ENCODE measurements around the gene AKR1B1.

- no peak for TF ChIP-seq CTCF (IDR thresholded peaks at IDR 0.05 in 4 of 5, conservative IDR thresholded peaks at IDR 0.05 in 1 of 5)
- no peak for TF ChIP-seq POLR2A (IDR thresholded peaks at IDR 0.05)
Measured at GRCh38 chr7:134438946-134439345, 20.0 kb downstream of the AKR1B1 start.

Measured in gastrocnemius medialis (tissue), 4 donors.